Vagina (tissue), 2 donors: ENCODE data around the gene CHI3L1.

ENCODE experiments used
- POLR2A ChIP-seq, 2 donors: fragments of 450-650 bp; IDR thresholded peaks; one replicate each; pipeline ENCODE4 v1.6.1; 2017; ENCODE audit warnings: antibody characterized with exemption in 2 of 2, mild to moderate bottlenecking in 2 of 2, moderate library complexity in 2 of 2
- POLR2AphosphoS5 ChIP-seq, 2 donors: sonication (generic); formaldehyde crosslinking; IDR thresholded peaks; one replicate each; pipeline ENCODE4 v1.9.0; 2017; ENCODE audit warnings: antibody characterized with exemption in 2 of 2, mild to moderate bottlenecking in 2 of 2, low read depth in 1 of 2; ENCODE audit not compliant: insufficient read depth in 1 of 2
- TF ChIP-seq, protein P1 (sequence below), 3 experiments: fragments of 450-650 bp in 2 of 3; fragments of 200-600 bp in 1 of 3; sonication (generic) in 1 of 3; IDR thresholded peaks; one replicate each; pipeline ENCODE4 v1.5.1; 2017 to 2019; ENCODE audit warnings: antibody characterized with exemption in 3 of 3, mild to moderate bottlenecking in 2 of 3, moderate library complexity in 2 of 3

DNA sequence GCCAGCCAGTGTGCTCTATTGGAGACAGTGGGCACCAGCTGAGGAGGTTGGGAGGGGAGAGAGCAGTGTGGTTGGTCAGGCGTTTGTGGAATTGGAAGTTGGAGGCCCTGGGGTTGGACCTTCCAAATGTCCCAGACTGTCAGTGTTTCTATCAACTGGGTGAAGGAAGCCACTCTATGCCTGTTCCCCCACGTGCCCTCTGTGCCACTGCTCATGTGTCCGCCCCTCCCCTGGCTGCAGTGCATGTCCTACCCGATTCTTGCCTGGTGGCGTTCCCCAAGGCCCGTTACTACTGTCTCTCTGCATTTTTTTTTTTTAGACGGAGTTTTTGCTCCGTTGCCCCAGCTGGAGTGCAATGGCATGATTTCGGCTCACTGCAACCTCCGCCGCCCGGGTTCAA is 37.9 kb downstream of the CHI3L1 start:
- no peak for TF ChIP-seq POLR2A (IDR thresholded peaks at IDR 0.05)
- TF ChIP-seq, protein P1, sequence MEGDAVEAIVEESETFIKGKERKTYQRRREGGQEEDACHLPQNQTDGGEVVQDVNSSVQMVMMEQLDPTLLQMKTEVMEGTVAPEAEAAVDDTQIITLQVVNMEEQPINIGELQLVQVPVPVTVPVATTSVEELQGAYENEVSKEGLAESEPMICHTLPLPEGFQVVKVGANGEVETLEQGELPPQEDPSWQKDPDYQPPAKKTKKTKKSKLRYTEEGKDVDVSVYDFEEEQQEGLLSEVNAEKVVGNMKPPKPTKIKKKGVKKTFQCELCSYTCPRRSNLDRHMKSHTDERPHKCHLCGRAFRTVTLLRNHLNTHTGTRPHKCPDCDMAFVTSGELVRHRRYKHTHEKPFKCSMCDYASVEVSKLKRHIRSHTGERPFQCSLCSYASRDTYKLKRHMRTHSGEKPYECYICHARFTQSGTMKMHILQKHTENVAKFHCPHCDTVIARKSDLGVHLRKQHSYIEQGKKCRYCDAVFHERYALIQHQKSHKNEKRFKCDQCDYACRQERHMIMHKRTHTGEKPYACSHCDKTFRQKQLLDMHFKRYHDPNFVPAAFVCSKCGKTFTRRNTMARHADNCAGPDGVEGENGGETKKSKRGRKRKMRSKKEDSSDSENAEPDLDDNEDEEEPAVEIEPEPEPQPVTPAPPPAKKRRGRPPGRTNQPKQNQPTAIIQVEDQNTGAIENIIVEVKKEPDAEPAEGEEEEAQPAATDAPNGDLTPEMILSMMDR (IDR thresholded peaks at IDR 0.05) = no peak
- no peak for TF ChIP-seq POLR2AphosphoS5 (IDR thresholded peaks at IDR 0.05; ENCODE audit: insufficient read depth in 1 of 2, low read depth in 1 of 2)
